Measurements from ENCODE around the gene SPPL2C. TPM values are rescaled to one million over a fixed set of nuclear protein-coding genes. Genes with fewer than 3 reads are reported as not detected.

The SPPL2C gene
- total RNA-seq, 1 experiment from 2014 or later, result not detected

DNA sequence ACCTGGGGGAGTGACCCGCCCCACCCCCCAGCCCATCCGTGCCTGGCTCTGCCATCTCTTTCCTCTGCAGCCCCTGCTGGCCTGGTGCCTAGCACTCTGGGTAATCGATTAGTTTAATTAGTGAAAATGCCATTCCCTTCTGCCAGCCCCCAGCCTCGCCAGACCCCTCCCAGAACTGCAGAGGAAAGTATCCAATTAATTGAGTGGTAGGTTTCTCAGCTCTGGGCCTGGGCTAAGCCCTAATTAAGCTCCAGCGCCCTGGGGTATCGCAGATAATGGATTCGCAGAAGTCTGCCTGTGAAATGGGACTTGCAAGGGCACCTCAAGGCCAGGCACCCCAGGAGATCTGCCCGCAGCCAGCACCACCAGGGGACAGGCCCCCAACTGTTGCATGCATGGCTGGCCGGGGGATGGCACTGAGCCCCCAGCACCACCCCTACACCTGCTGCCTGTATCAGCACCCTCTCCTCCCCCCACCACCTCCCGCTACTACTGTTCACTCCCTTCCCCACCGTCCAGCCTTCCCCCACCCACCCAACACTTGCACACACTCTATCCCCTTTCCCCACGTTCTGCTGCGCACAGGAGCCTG is 19.7 kb upstream of the SPPL2C start:
- Histone ChIP-seq H3K4me2 (ENCODE audit: insufficient read depth, insufficient read length, low read length) (no peak overlapping the region), H3K4me1 (ENCODE audit: insufficient read depth, low read length) (no peaks in the 10 kb centered on the region), H3K56ac (ENCODE audit: insufficient read length, low read depth, low read length) (no peak overlapping the region), H3K14ac (ENCODE audit: insufficient read depth, low read length) (no peak overlapping the region), H3K9me3 (ENCODE audit: control insufficient read depth, low read depth, low read length) (no peaks in the 10 kb centered on the region), H2BK20ac (ENCODE audit: low read depth, low read length, poor library complexity, severe bottlenecking) (no peak overlapping the region), H4K8ac (replicated peaks; ENCODE audit: insufficient read length, low read depth, low read length) (no peak overlapping the region), H3K27ac (ENCODE audit: insufficient read length, low read depth, low read length) (no peak overlapping the region), H2AFZ (ENCODE audit: low read length) (no peak overlapping the region), H4K5ac (ENCODE audit: insufficient read length, low read depth, low read length) (no peak overlapping the region), H3K23ac (ENCODE audit: insufficient read length, low read depth, low read length) (no peak overlapping the region), H2BK5ac (ENCODE audit: insufficient read length, low read length) (no peak overlapping the region), H3K4ac (ENCODE audit: low read depth, low read length) (no peak overlapping the region), H3T11ph (ENCODE audit: low read length) (no peak overlapping the region), H2AK5ac (ENCODE audit: insufficient read length, low read length) (no peak overlapping the region), H3K79me1 (ENCODE audit: insufficient read depth, low read depth, low read length, poor library complexity, severe bottlenecking) (no peaks in the 10 kb centered on the region), H2BK12ac (ENCODE audit: insufficient read length, low read depth, low read length) (no peak overlapping the region), H3K27me3 (ENCODE audit: insufficient read depth, low read length) (no peaks in the 10 kb centered on the region), H4K91ac (ENCODE audit: insufficient read length, low read depth, low read length) (no peak overlapping the region), H3K23me2 (ENCODE audit: insufficient read length, low read depth, low read length, poor library complexity, severe bottlenecking) (no peaks in the 10 kb centered on the region), H4K20me1 (ENCODE audit: control insufficient read depth, insufficient read depth, insufficient read length) (no peaks in the 10 kb centered on the region), H3K9ac (ENCODE audit: extremely low read depth, insufficient read length, low read length) (no peak overlapping the region), H3K18ac (ENCODE audit: insufficient read length, low read depth, low read length) (no peak overlapping the region), H2BK15ac (ENCODE audit: low read depth, low read length) (no peak overlapping the region), H3K79me2 (ENCODE audit: insufficient read depth, low read length) (no peaks in the 10 kb centered on the region), H2BK120ac (ENCODE audit: low read depth, low read length, poor library complexity, severe bottlenecking) (no peak overlapping the region)
- Mint-ChIP-seq H3K27ac (no peak overlapping the region), H3K27me3 (ENCODE audit: low read depth) (peaks cover 17% of the 10 kb centered on the region), H3K4me1 (peaks cover 0 to 7% of the 10 kb centered on the region in 2 experiments; a peak in 1 of 4 replicates), H3K4me3 (no peak overlapping the region), H3K9me3 (no peaks in the 10 kb centered on the region), H3K36me3 (ENCODE audit: insufficient read depth in 1 of 3, low read depth in 3 of 3) (no peaks in the 10 kb centered on the region; a peak in 1 of 7 replicates)
- no CpG with 5 or more reads among the region's 13 CpGs for WGBS (ENCODE audit: extremely low coverage, insufficient read length, low lambda C conversion rate)
- no peak for TF ChIP-seq CTCF (conservative IDR thresholded peaks at IDR 0.05)
- no peak for DNase-seq
